Cortex of kidney (tissue), 1 donor: ENCODE measurements around the gene ZNF512.
"Not testable (repeated sequence)": the region's sequence is repeated elsewhere in the genome, so short reads cannot be mapped to it uniquely, and the experiment has no call there.

Experiments used
- DNase-seq: peaks from one replicate; lab custom pipeline; 2025; lab: John Stamatoyannopoulos, UW

ZNF512 gene

GRCh38 chr2:27582695-27583389 lies at the start of gene ZNF512:
Gene ZNF512, plus strand, starts transcription at chr2:27583042. Its CDS starts 71 bp downstream, at chr2:27583113.
- DNase-seq: no peak

- DNase-seq: no peak
Measured at GRCh38 chr2:27537287-27537686, 45.6 kb upstream of the ZNF512 start.

DNA sequence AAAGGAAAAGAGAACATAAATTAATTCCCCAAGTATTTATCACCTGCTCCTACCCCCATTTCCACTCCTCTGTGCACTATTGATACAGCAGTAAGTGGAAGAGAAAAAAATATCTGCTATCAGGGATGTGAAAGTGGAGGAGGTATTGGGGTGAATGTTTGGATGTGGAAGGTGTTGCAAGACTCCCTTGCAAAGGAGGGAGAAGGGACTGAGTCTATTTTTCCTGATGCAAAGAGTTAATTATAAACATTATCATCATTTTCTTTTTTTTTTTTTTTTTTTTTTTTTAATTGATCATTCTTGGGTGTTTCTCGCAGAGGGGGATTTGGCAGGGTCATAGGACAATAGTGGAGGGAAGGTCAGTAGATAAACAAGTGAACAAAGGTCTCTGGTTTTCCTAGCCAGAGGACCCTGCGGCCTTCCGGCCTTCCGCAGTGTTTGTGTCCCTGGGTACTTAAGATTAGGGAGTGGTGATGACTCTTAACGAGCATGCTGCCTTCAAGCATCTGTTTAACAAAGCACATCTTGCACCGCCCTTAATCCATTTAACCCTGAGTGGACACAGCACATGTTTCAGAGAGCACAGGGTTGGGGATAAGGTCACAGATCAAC lies 43.9 kb upstream of the ZNF512 start:
- not testable (repeated sequence) for DNase-seq

GRCh38 chr2:27539649-27540048 lies 43.2 kb upstream of the ZNF512 start:
- not testable (repeated sequence) for DNase-seq

GRCh38 chr2:27544143-27544821 lies 38.6 kb upstream of the ZNF512 start:
- no peak for DNase-seq

GRCh38 chr2:27545348-27546141 lies 37.3 kb upstream of the ZNF512 start:
- DNase-seq: no peak

GRCh38 chr2:27549303-27549702 lies 33.5 kb upstream of the ZNF512 start:
- DNase-seq: no peak

DNA sequence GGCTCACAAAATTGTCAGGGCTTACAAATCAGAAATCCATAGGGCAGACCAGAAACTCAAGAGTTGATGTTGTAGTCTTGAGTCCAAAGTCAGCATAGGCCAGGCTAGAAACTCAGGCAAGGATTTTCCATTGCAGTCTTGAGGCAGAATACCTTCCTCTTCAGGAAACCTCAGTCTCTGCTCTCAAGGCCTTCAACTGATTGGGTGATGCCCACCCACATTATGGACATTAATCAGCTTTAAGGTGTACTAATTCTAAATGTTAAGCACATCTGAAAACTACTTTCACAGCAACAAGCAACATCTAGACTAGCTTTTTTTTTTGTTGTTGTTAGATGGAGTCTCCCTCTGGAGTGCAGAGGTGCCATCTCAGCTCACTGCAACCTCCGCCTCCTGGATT lies 31.3 kb upstream of the ZNF512 start:
- DNase-seq: no peak

DNA sequence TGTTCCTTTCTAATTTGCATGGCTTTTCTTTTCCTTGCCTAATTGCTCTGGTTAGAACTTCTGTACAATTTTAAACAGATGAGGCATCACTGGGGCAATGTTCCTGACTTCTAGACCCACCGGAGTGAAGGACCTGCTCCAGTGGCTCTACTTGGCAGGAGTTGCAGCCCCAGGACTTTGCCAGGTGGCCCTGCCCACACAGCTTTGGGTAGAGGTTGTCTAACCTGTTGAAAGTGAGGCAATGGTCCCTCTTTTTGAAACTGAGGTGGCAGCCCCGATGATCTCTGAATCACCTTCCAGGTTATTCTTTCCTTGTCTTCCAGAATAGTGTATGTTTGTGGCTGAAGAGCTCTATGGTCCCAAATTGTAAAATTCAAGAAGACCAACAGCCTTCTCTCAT lies 29.9 kb upstream of the ZNF512 start:
- DNase-seq: no peak

DNA sequence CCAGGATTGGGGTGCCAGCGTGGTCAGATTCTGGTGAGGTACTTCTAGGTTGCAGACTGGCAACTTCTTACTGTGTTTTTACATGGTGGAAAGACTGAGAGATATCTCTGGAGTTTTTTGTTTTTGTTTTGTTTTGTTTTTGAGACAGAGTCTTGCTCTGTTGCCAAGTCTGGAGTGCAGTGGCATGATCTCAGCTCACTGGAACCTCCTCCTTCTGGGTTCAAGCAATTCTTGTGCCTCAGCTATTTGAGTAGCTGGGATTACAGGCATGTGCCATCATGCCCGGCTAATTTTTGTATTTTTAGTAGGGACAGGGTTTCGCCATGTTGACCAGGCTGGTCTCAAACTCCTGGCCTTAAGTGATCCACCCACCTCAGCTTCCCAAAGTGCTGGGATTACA lies 28.4 kb upstream of the ZNF512 start:
- DNase-seq: not testable (repeated sequence)

- DNase-seq: no peak
Measured at GRCh38 chr2:27559228-27559627, 23.6 kb upstream of the ZNF512 start.

DNA sequence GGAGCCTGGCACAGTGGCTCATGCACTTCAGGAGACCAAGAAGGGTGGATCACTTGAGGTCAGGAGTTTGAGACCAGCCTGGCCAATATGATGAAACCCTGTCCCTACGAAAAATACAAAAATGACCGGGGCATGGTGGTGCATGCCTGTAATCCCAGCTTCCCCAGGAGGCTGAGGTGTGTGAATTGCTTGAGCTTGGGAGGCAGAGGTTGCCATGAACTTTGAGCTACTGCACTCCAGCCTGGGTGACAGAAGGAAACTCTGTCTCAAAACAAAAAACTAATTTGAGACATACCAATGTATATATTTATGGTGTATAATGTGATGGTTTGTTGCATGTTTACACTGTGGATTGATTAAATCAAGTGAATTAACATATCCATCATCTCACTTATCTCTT lies 21.8 kb upstream of the ZNF512 start:
- no peak for DNase-seq

DNA sequence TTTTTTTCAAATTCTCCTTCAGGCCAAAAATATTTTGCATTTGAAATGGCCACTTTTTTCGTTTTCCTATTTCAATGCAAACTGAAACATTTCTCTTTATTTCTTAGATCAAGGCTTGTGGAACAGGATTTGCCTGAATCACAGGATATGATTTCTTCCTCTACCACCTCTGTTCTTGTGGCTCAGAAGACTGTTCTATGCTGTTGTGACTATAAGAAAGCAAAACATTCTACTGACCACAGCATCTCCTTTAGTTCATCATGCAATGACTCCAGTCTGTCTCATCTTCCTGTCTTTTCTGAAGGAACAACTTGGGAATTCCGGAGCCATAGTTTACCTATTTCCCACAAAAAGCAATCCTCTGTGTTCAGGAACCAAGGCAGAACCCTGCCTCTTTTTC lies 16.2 kb upstream of the ZNF512 start:
- DNase-seq: no peak

DNA sequence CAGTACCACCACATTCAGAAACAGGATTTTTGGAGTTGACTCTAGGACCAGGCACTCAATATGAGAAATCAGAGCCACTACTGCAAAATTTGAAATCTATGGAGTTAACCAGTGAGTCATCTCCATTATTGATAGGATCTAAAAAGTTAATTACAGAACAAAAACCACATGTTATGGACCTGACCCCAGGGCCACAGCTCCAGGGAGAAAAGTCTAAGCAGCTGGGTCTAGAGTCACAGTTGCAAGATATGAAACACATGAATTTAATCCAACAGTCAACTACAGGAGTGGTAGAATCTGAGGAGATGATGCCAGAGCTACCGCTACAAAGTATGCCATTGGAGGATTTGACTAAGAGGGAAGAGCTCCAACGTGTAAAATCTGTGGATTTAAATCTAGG lies 13.4 kb upstream of the ZNF512 start:
- DNase-seq: no peak

DNA sequence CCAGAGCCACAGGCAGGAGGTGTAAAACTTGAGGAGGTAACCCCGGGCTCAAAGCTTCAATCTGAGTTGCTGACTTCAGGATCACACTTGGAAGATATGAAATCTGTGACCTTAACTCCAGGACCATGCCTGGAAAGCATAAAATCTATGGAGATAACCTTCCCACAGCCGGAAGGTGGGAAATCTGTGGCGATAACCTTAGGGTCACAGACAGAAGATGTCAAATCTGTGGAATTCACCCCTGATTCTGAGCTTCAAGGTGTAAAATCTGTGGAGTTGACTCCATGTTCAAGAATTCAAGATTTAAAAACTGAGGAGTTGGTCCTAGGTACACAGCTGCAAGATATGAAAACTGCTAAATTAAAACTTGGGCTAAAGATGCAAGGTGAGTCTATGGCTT lies 11.6 kb upstream of the ZNF512 start:
- no peak for DNase-seq

GRCh38 chr2:27571681-27572080 lies 11.2 kb upstream of the ZNF512 start:
- DNase-seq: no peak

- no peak for DNase-seq
Measured at GRCh38 chr2:27572439-27572838, 10.4 kb upstream of the ZNF512 start.

GRCh38 chr2:27572998-27573429 lies 9.8 kb upstream of the ZNF512 start:
- DNase-seq: no peak

- DNase-seq: no peak
Measured at GRCh38 chr2:27573452-27573851, 9.4 kb upstream of the ZNF512 start.

GRCh38 chr2:27581417-27582128 lies 1.3 kb upstream of the ZNF512 start:
- DNase-seq: no peak

- DNase-seq: no peak
Measured at GRCh38 chr2:27582129-27582694, 630 bp upstream of the ZNF512 start.
